HAP-1 (cell line): ENCODE measurements around the gene GRB2.
"Not testable (repeated sequence)": the region's sequence is repeated elsewhere in the genome, so short reads cannot be mapped to it uniquely, and the experiment has no call there.

Experiments
- DNase-seq, 2 experiments: peaks; one replicate each; pipeline ENCODE4 v3.0.0-alpha.2; 2016 to 2020; ENCODE audit warnings: low spot score in 2 of 2
- H3K27me3 ChIP-seq: fragments of 250-450 bp; sonication (Bioruptor Pico); 2 replicates; pipeline ENCODE4 v1.5.1; 2020; ENCODE audit warnings: low read depth, mild to moderate bottlenecking, moderate library complexity
- H3K36me3 ChIP-seq: fragments of 250-450 bp; sonication (Bioruptor Pico); replicated peaks from 2 replicates; pipeline ENCODE4 v1.5.1; 2020; ENCODE audit warnings: mild to moderate bottlenecking
- H3K4me1 ChIP-seq: fragments of 250-450 bp; sonication (Bioruptor Pico); 2 replicates; pipeline ENCODE4 v1.5.1; 2020; ENCODE audit warnings: mild to moderate bottlenecking
- H3K4me3 ChIP-seq: fragments of 250-450 bp; sonication (Bioruptor Pico); 2 replicates; pipeline ENCODE4 v1.5.1; 2020; ENCODE audit warnings: mild to moderate bottlenecking, moderate library complexity
- H3K9me3 ChIP-seq: fragments of 250-450 bp; sonication (Bioruptor Pico); 2 replicates; pipeline ENCODE4 v1.5.1; 2020; ENCODE audit warnings: mild to moderate bottlenecking, moderate library complexity
- in situ Hi-C: fragments of 300-500 bp; cut with MboI; formaldehyde crosslinking; loops from 3 replicates; pipeline ENCODE4 v1.14.3; 2020; ENCODE audit warnings: low sequenced_read_pairs, inconsistent platforms, mixed read lengths

The GRB2 gene

DNA sequence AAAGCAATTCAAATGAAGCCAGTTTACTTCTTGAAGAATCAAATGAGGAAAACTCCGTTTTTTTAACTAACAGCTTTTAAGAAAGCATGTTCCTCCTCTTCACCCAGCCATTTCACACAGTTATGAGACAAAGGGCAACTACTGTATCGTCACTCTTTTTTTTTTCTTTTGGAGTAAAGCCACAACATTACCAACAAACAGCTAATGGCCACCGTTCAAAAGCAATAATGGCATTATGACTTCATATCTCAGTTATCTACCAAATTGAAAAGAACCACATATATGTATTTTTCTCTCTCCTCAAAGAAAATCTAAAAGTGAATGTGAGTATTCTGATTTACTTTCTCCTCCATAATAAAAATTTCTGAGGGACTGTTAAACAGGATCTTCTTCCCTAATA is 14.5 kb downstream of the GRB2 start:
- Histone ChIP-seq H3K4me3 (no peak overlapping the region), H3K36me3 (peaks cover 29% of the 10 kb centered on the region)
- in situ Hi-C loops: no loop called here

DNA sequence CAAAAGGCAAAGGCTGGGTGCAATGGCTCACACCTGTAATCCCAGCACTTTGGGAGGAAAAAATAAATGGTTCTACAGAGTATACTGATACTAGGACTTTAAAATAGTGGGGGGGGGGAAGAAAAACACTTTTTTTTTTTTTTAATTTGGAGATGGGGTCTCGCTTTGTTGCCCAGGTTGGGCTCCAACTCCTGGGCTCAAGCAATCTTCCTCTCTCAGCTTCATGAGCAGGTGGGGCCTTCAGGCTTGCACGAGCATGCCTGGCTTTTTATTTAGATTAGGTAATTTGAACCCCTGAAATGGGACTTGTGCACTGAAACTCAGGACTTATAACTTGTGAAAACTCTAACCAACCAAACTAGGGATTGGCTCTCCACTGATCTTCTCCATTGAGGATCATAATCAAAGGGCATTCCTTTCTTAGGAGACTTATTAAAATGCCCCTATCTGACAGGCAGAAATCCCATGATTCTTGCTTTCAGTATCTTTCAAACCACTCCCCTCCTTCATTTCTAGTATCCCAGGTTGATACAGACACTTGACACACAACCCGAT is 16.9 kb downstream of the GRB2 start:
- peaks cover 11% of the 10 kb centered on the region for H3K4me1 ChIP-seq
- in situ Hi-C loops: no loop called here
- H3K36me3 ChIP-seq: peaks cover 32% of the 10 kb centered on the region
- DNase-seq: no peak
- no peak overlapping the region for H3K4me3 ChIP-seq
- no peaks in the 10 kb centered on the region for H3K9me3 ChIP-seq
- no peaks in the 10 kb centered on the region for H3K27me3 ChIP-seq

More for the DNA sequence above, 14.5 kb downstream of the GRB2 start:
- H3K27me3 ChIP-seq: no peaks in the 10 kb centered on the region
- H3K4me1 ChIP-seq: peaks cover 12% of the 10 kb centered on the region
- H3K9me3 ChIP-seq: no peaks in the 10 kb centered on the region
- no peak for DNase-seq

DNA sequence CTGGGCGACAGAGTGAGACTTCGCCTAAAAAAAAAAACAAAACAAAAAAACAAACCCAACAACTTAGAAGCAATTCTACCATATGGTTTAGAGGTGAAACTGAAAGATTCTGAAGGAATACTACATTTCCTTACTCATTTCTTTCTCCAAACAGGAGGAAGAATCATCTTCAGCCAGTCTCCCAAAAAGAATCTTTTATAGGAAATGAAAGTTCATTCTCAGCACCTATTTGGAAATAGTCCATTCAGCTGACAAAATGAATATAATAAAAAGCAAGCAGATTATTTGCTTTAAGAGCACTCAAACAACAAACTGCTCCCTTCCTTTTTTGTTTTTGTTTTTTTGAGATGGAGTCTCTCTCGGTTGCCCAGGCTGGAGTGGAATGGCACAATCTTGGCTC is 17.7 kb downstream of the GRB2 start:
- peaks cover 31% of the 10 kb centered on the region for H3K36me3 ChIP-seq
- in situ Hi-C loops: no loop called here
- DNase-seq: no peak
- H3K27me3 ChIP-seq: no peaks in the 10 kb centered on the region
- no peaks in the 10 kb centered on the region for H3K9me3 ChIP-seq
- peaks cover 14% of the 10 kb centered on the region for H3K4me1 ChIP-seq
- H3K4me3 ChIP-seq: no peak overlapping the region

DNA sequence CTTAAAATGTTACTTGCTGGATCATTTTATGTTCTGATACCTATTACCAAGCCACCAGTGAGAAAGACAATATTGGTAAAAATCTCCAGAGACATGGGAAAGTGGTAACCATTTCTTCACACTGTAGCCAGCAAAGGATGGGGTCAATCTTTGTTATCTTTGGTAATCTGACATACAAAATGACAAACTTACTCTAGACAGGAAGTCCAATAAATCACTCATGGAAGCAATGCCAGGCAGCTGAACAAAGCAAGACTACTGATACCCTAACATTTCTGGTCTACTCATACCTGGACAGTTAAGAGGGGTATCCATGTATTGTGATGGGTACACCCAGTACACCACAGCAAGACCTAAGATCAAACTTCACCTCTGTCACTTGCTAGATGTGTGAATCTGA is 19.0 kb downstream of the GRB2 start:
- no peak overlapping the region for H3K4me3 ChIP-seq
- no peak for DNase-seq
- no peaks in the 10 kb centered on the region for H3K9me3 ChIP-seq
- no peaks in the 10 kb centered on the region for H3K27me3 ChIP-seq
- peaks cover 20% of the 10 kb centered on the region for H3K4me1 ChIP-seq
- H3K36me3 ChIP-seq: peaks cover 20% of the 10 kb centered on the region
- in situ Hi-C loops: no loop called here

DNA sequence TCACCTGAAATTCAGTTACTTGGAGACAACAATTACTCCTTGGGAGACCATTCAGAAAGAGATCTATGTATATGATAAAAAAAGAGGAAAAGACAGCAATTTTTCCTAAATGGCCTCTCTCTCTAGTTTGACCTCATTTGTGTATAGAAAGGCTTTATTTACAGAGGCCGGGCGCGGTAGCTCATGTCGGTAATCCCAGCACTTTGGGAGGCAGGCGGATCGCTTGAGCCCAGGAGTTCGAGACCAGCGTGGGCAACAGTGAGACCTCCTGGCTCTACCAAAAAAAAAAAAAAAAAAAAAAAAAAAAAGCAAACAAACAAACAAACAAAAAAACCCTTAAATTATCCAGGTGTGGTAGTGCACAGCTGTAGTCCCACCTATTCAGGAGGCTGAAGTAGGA is 20.7 kb downstream of the GRB2 start:
- H3K4me3 ChIP-seq: no peak overlapping the region
- in situ Hi-C loops: no loop called here
- H3K27me3 ChIP-seq: no peaks in the 10 kb centered on the region
- H3K36me3 ChIP-seq: peaks cover 10% of the 10 kb centered on the region
- H3K9me3 ChIP-seq: no peaks in the 10 kb centered on the region
- H3K4me1 ChIP-seq: peaks cover 32% of the 10 kb centered on the region
- no peak for DNase-seq

DNA sequence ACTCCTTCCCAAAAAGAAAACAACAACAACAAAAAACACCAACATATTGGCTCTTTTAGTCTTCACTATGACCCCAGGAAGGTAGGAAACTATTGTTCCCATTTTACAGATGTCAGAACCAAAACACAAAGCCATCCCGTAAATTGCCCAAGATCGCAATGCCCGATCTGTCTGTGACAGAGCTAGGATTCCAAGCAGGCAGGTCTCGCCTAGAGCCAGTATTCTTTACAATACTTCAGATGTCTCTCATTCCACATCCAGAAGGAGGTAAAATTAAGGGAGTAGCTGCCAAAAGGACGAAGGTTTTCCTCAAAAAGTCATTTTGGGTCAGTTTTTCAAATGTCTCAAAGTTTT is 21.7 kb downstream of the GRB2 start:
- Histone ChIP-seq H3K4me3 (no peak overlapping the region), H3K9me3 (no peaks in the 10 kb centered on the region), H3K36me3 (peaks cover 10% of the 10 kb centered on the region), H3K4me1 (peaks cover 32% of the 10 kb centered on the region), H3K27me3 (no peaks in the 10 kb centered on the region)
- no peak for DNase-seq
- in situ Hi-C loops: no loop called here

DNA sequence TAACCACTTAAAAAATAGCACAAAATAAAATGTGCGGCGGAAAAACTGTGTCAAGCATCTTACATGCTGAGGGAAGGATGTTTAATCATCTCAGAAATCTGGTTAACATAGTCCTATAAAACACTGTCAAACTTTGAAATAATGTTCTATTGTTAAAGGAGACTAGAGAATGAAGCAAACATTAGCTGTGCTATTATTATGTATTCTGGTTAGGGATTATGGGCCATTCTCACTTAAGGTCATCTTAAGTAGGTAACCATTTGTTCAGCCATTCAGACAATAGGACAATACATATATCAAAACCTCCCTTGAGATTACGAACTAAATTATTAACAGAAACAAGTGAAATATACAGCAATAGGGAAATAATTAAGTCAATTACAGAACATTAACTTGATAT is 24.7 kb downstream of the GRB2 start:
- peaks cover 4% of the 10 kb centered on the region; the same call in 1 of the 2 replicates for H3K36me3 ChIP-seq
- peak in 1 of 2 experiments; percentile 95 for DNase-seq
- no peaks in the 10 kb centered on the region for H3K9me3 ChIP-seq
- no peak overlapping the region for H3K4me3 ChIP-seq
- H3K27me3 ChIP-seq: no peaks in the 10 kb centered on the region
- in situ Hi-C loops: no loop called here
- peaks cover 32% of the 10 kb centered on the region for H3K4me1 ChIP-seq

DNA sequence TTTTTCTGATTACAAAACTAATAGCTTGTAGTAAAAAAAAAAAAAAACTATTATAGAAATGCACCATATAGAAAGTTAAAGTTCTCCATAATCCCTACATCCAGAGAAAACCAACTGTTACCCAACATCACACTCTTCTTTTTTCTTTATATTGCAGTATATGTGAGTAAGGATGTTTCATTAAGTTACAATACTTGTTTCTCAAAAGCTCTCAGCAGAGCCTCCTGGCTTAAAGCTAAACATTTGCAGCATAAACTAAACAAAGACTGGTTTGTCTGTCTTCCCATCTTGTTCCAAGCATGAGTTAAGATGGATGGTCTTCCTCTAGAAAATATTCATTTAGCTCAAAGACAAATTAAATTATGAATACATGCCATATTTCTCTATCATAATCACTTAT is 25.2 kb downstream of the GRB2 start:
- in situ Hi-C loops: no loop called here

DNA sequence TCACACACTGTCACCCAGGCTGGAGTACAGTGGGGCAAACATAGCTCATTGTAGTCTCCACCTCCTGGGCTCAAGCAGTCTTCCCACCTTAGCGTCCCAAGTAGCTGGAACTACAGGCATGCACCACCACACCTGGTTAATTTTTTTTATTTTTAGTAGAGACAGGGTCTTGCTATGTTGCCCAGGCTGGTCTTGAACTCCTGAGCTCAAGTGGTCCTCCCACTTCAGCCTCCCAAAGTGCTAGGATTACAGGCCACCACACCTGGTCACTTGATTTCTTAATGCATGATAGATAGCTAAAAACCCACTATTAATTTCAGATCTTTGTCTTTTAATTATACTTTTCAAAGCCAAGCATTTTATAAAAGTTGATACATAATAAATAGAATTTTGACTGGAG is 26.1 kb downstream of the GRB2 start:
- H3K4me1 ChIP-seq: peaks cover 26% of the 10 kb centered on the region
- H3K4me3 ChIP-seq, H3K36me3 ChIP-seq, H3K27me3 ChIP-seq, DNase-seq, H3K9me3 ChIP-seq, in situ Hi-C loops: not testable (repeated sequence)

More for the DNA sequence above, 25.2 kb downstream of the GRB2 start:
- no peak overlapping the region for H3K4me3 ChIP-seq
- no peaks in the 10 kb centered on the region for H3K9me3 ChIP-seq
- 0 out of 2 replicates have a peak, but pooled peaks cover 2% of the 10 kb centered on the region for H3K36me3 ChIP-seq
- no peak for DNase-seq
- peaks cover 29% of the 10 kb centered on the region for H3K4me1 ChIP-seq
- H3K27me3 ChIP-seq: no peaks in the 10 kb centered on the region

DNA sequence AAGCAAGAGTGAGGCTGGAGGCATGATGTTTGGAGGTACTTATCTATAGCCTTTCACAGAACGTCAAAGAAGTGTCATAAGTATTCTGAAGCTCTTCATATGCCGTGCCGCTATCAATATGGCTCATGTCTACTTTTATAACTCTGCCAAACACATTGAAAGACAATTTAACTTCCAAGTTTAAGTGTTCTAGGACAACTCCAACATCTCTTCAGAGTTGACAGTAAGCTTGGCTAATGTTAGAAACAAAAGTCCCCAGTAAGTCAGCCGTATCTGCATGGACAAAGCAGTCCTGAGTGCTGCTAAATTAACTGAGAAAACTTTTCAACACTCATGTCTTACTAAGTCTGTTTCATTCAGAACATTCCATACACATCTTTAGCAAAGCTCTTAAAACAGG is 32.2 kb downstream of the GRB2 start:
- no peaks in the 10 kb centered on the region for H3K9me3 ChIP-seq
- H3K27me3 ChIP-seq: no peaks in the 10 kb centered on the region
- no peaks in the 10 kb centered on the region for H3K36me3 ChIP-seq
- H3K4me3 ChIP-seq: no peak overlapping the region
- DNase-seq: no peak
- in situ Hi-C loops: no loop called here
- H3K4me1 ChIP-seq: no peaks in the 10 kb centered on the region; the same call in 1 of the 2 replicates

DNA sequence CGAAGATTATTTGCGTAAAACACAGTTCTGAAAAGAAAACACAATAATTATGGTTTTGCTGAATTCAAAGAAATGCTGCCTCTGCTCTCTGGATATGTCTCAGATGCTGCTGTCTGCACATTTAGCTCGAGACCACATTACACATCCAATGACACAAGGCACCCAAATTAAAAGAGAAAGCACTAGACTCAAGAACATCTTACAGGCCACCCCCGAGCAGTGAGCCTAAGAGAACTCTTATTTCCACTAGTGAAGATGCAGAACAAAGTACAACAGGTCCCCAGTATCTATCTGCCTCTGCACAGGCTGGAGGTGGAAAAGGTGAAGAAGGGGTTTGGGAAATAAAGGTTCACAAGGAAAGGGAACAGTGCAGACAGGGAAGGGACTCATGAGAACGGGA is 33.5 kb downstream of the GRB2 start:
- Histone ChIP-seq H3K4me3 (no peak overlapping the region), H3K36me3 (no peaks in the 10 kb centered on the region), H3K4me1 (no peaks in the 10 kb centered on the region; the same call in 1 of the 2 replicates), H3K27me3 (no peaks in the 10 kb centered on the region), H3K9me3 (no peaks in the 10 kb centered on the region)
- in situ Hi-C loops: no loop called here
- no peak for DNase-seq

DNA sequence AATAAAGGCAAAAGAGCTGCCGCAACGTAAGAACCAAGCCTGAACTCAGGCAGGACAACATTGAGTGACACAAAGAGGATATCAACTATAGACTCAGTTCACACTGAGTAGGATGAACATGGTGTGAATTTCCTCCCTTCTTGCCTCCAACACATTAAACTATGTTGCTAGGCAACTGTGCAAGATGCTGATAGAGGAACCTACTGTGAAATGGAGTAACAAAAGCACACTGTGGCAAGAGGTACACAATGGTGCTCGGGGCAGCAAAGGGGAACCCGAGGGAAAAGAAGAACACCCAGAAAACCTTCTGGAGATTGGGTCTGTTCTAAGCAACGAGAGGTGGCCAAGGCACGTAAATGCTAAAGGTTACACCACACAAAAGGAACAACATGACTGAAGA is 34.1 kb downstream of the GRB2 start:
- H3K4me3 ChIP-seq: no peak overlapping the region
- in situ Hi-C loops: no loop called here
- no peaks in the 10 kb centered on the region for H3K9me3 ChIP-seq
- no peaks in the 10 kb centered on the region for H3K36me3 ChIP-seq
- H3K27me3 ChIP-seq: no peaks in the 10 kb centered on the region
- DNase-seq: no peak
- no peaks in the 10 kb centered on the region; the same call in 1 of the 2 replicates for H3K4me1 ChIP-seq

DNA sequence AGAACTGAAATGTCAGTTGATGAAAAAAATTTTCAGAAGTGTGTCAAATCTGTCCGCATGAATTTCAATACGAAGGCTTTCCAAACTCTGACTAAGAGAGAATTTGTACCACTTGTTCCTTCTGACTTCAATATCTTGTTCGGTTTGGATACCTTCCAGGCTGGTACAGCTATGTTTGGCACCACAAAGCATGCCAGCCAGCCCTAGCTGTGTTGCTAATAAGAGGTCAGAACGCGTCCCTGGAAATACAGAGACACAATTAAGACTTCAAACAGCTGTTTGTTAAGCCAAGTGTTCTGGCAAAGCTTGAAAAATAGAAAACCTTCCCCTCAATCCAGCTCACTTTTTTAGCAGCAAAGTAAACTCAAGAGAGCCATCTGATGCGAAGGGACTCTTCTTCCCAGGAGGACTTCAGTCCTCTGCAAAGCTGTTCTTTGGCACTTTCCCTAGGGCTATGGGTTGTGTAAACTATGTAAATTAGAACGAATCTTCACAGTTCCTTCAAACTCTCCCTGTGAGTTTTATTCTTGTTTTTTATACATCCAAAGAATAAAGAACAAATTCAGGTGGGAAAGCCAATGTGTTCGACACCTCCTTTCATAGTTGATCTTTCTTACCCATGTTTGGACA is 35.1 kb downstream of the GRB2 start:
- no peaks in the 10 kb centered on the region for H3K27me3 ChIP-seq
- no peaks in the 10 kb centered on the region for H3K9me3 ChIP-seq
- no peaks in the 10 kb centered on the region for H3K36me3 ChIP-seq
- peaks cover 4% of the 10 kb centered on the region for H3K4me1 ChIP-seq
- DNase-seq: no peak
- H3K4me3 ChIP-seq: no peak overlapping the region
- in situ Hi-C loops: no loop called here

DNA sequence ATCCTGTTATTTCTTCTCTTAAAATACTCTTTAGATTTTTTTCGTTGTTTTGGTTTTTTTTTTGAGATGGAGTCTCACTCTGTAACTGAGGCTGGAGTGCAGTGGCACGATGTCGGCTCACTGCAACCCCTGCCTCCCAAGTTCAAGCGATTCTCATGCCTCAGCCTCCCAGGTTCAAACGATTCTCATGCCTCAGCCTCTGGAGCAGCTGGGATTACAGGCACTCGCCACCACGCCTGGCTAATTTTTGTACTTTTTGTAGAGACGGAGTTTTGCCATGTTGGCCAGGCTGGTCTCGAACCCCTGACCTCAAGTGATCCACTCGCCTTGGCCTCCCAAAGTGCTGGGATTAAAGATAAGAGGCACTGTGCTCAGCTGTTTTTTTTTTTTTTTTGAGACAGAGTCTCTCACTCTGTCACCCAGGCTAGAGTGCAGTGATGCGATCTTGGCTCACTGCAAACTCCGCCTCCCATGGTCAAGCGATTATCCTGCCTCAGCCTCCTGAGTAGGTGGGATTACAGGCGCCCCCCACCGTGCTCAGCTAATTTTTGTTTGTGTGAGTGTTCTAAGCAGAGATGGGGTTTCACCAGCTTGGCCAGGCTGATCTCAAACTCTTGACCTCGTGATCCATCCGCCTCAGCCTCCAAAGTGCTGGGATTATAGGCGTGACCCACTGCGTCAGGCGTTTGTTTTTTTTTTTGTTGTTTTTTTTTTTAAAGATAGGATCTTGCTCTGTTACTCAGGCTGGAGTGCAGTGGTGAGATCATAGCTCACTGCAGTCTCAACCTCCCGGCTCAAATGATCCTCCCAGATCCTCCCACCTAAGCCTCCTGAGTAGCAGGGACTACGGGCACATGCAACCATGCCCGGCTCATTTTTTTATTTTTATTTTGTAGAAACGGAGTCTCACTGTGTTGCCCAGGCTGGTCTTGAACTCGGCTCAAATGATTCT is 37.4 kb downstream of the GRB2 start:
- H3K9me3 ChIP-seq, in situ Hi-C loops, H3K36me3 ChIP-seq, H3K4me1 ChIP-seq, H3K27me3 ChIP-seq, H3K4me3 ChIP-seq: not testable (repeated sequence)
- DNase-seq: peak in 1 of 2 experiments; percentile 21
